Measurements from ENCODE around the gene METTL25B.

- no peak for TF ChIP-seq CTCF (IDR thresholded peaks at IDR 0.05; ENCODE audit: low read depth, low read length, poor library complexity, severe bottlenecking)
- no peak for TF ChIP-seq EZH2phosphoT487 (IDR thresholded peaks at IDR 0.05; ENCODE audit: borderline replicate concordance, low read length)
Measured at GRCh38 chr1:156714830-156715229, 13.4 kb upstream of the METTL25B start.
